GM12878 (cell line): ENCODE results near the gene SFTPB. TPM values are rescaled to one million over a fixed set of nuclear protein-coding genes. Genes with fewer than 3 reads are reported as not detected.

Experiments
- ASH2L ChIP-seq: fragments of 300-600, 200-600 bp; sonication (generic); IDR thresholded peaks from 2 replicates; pipeline ENCODE4 v1.6.1; 2017; ENCODE audit warnings: low read depth, mild to moderate bottlenecking, borderline replicate concordance
- CHD2 ChIP-seq: IDR thresholded peaks from 2 replicates; pipeline ENCODE4 v1.6.1; 2011; ENCODE audit warnings: low read depth, low read length, improper control_type of control experiment, borderline replicate concordance
- FOXM1 ChIP-seq: IDR thresholded peaks from 2 replicates; pipeline ENCODE4 v1.6.1; 2012; ENCODE audit warnings: low read depth, mild to moderate bottlenecking, inconsistent platforms, low read length, moderate library complexity
- HCFC1 ChIP-seq: fragments of 150-350 bp; IDR thresholded peaks from 2 replicates; pipeline ENCODE4 v1.6.1; 2014; ENCODE audit warnings: low read length
- IKZF1 ChIP-seq: fragments of 450-650 bp; conservative IDR thresholded peaks from 2 replicates; pipeline ENCODE4 v1.6.1; 2017; ENCODE audit warnings: antibody characterized with exemption, mild to moderate bottlenecking
- NFXL1 ChIP-seq: fragments of 450-650 bp; IDR thresholded peaks from 2 replicates; pipeline ENCODE4 v1.6.1; 2017; ENCODE audit warnings: antibody characterized with exemption, mild to moderate bottlenecking, borderline replicate concordance
- NFYA ChIP-seq: IDR thresholded peaks from 2 replicates; pipeline ENCODE4 v1.6.1; 2011; ENCODE audit warnings: low read depth, mild to moderate bottlenecking, low read length, improper control_type of control experiment, borderline replicate concordance
- NR2C1 ChIP-seq: fragments of 450-650 bp; IDR thresholded peaks from 2 replicates; pipeline ENCODE4 v1.6.1; 2017; ENCODE audit warnings: antibody characterized with exemption, mild to moderate bottlenecking, moderate library complexity
- NR2F1 ChIP-seq: fragments of 450-650 bp; conservative IDR thresholded peaks from 2 replicates; pipeline ENCODE4 v1.6.1; 2017; ENCODE audit warnings: mild to moderate bottlenecking
- POU2F2 ChIP-seq: IDR thresholded peaks from 3 replicates; pipeline ENCODE4 v1.6.1; 2011; ENCODE audit warnings: low read depth, mild to moderate bottlenecking, low read length, borderline replicate concordance
- RAD21 ChIP-seq: IDR thresholded peaks from 2 replicates; pipeline ENCODE4 v1.6.1; 2011; ENCODE audit warnings: mild to moderate bottlenecking, low read depth, low read length, moderate library complexity; ENCODE audit not compliant: insufficient read depth
- RUNX3 ChIP-seq: IDR thresholded peaks from 2 replicates; pipeline ENCODE4 v1.6.1; 2012; ENCODE audit warnings: low read length, inconsistent platforms
- TCF7 ChIP-seq: IDR thresholded peaks from 2 replicates; pipeline ENCODE4 v1.6.1; 2014; ENCODE audit warnings: antibody characterized with exemption, borderline replicate concordance
- WRNIP1 ChIP-seq: IDR thresholded peaks from 2 replicates; pipeline ENCODE4 v1.6.1; 2011; ENCODE audit warnings: low read depth, low read length, improper control_type of control experiment, borderline replicate concordance
- ZBTB33 ChIP-seq: fragments of 450-650 bp; IDR thresholded peaks from 2 replicates; pipeline ENCODE4 v1.6.1; 2017; ENCODE audit warnings: mild to moderate bottlenecking
- ZNF687 ChIP-seq: fragments of 450-650 bp; IDR thresholded peaks from 2 replicates; pipeline ENCODE4 v1.6.1; 2017; ENCODE audit warnings: mild to moderate bottlenecking, moderate library complexity
- polyA plus RNA-seq, 11 experiments: library from polyadenylated mRNA; depleted of rRNA in 4 of 11; unstranded in 6 of 11; stranded (reverse) in 5 of 11; fragments of >200 nt; fragmentation: Nextera tagmentation in 4 of 11; fragmentation: Illumina TruSeq in 1 of 11; extraction: Ambion mirVana in 4 of 11; extraction: Trizol in 1 of 11; gene quantifications; 1 replicate in 1 of 11; 2 replicates in 10 of 11; pipeline versions ENCODE4 v1.2.1 to v1.2.3, GENCODE V29; 2011 to 2016; ENCODE audit warnings: inconsistent platforms in 2 of 11, missing spikeins in 2 of 11, low read depth in 1 of 11
- total RNA-seq, 4 experiments: library from RNA; depleted of rRNA in 3 of 4; stranded (reverse); fragments of >200 nt in 3 of 4; fragmentation: Illumina TruSeq in 1 of 4; extraction: Trizol in 1 of 4; gene quantifications; 2 replicates each; pipeline versions ENCODE4 v1.2.1 to v1.2.3, GENCODE V29; 2013 to 2021
- TF ChIP-seq, protein P1 (sequence below): fragments of 150-350 bp; IDR thresholded peaks from 2 replicates; pipeline ENCODE4 v1.6.1; 2014; ENCODE audit warnings: mild to moderate bottlenecking, low read depth, low read length
- TF ChIP-seq, protein P2 (sequence below): IDR thresholded peaks from 2 replicates; pipeline ENCODE4 v1.6.1; 2011; ENCODE audit warnings: borderline replicate concordance, low read depth, mild to moderate bottlenecking, moderate library complexity, low read length; ENCODE audit not compliant: insufficient read depth, poor library complexity, severe bottlenecking
- TF ChIP-seq, protein P3 (sequence below): IDR thresholded peaks from 2 replicates; pipeline ENCODE4 v1.6.1; 2012; ENCODE audit warnings: low read depth, low read length, improper control_type of control experiment

SFTPB gene
- total and polyA plus RNA-seq, 10 of the 15 experiments (the other 5 are each of a cell fraction or from before 2014, with no cell fraction given) = 0.02 to 5.3 TPM; not detected in 8

DNA sequence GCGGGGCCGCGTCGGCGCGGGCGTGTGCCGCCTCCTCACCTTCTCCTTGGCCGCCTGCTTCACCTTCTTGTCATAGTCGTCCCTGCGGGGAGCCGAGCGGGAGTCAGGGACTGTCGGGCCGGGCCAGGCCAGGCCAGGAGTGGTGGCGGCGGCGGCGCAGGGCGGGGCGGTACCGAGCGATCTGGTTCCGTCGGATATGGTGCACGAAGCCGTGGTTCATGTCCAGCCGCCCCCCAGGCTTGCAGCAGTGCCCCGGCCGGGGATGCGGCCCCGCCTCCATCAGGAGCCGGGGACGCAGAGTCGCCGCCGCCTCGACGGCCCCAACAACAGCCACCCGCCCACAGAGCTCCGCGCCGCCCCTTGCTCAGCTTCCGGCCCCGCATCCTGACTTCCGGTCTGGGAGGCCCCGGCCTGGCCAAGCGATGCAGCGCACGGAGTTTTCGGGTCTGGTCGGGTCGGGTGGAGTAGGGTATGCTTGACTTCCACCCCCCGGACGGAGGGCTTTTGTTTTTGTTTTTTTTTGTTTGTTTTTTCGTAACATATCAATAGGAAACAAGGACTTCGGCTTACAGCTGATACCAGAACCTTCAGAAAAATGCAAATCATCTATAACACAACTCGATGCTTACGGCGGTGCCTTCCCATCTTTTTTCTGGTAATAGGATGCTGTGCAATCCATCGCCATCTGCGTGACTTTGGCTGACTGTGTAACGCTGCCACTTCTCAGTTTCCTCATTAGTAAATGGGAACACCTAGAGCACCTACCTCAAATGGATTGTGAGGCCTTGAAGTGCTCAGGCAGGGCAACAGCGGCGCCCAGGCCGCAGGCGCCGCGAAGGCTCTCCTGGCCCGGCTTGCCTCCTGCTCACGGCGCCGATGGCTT is 56.1 kb downstream of the SFTPB start, which contains the start of gene C2orf68 (continued):
- TF ChIP-seq ZBTB33 (peak; percentile 98), CHD2 (no peak), RUNX3 (no peak; the same call in 1 of the 2 replicates), WRNIP1 (no peak), NFXL1 (no peak), FOXM1 (no peak), RAD21 (no peak), HCFC1 (peak; percentile 67), NR2C1 (no peak), TCF7 (no peak), POU2F2 (no peak), IKZF1 (peak; percentile 91), ZNF687 (peak; percentile 66; the same call in 1 of the 2 replicates), NR2F1 (no peak), ASH2L (no peak), NFYA (no peak)
- TF ChIP-seq, protein P1, sequence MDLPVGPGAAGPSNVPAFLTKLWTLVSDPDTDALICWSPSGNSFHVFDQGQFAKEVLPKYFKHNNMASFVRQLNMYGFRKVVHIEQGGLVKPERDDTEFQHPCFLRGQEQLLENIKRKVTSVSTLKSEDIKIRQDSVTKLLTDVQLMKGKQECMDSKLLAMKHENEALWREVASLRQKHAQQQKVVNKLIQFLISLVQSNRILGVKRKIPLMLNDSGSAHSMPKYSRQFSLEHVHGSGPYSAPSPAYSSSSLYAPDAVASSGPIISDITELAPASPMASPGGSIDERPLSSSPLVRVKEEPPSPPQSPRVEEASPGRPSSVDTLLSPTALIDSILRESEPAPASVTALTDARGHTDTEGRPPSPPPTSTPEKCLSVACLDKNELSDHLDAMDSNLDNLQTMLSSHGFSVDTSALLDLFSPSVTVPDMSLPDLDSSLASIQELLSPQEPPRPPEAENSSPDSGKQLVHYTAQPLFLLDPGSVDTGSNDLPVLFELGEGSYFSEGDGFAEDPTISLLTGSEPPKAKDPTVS = no peak
- TF ChIP-seq, protein P2, sequence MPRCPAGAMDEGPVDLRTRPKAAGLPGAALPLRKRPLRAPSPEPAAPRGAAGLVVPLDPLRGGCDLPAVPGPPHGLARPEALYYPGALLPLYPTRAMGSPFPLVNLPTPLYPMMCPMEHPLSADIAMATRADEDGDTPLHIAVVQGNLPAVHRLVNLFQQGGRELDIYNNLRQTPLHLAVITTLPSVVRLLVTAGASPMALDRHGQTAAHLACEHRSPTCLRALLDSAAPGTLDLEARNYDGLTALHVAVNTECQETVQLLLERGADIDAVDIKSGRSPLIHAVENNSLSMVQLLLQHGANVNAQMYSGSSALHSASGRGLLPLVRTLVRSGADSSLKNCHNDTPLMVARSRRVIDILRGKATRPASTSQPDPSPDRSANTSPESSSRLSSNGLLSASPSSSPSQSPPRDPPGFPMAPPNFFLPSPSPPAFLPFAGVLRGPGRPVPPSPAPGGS = peak; percentile 28
- TF ChIP-seq, protein P3, sequence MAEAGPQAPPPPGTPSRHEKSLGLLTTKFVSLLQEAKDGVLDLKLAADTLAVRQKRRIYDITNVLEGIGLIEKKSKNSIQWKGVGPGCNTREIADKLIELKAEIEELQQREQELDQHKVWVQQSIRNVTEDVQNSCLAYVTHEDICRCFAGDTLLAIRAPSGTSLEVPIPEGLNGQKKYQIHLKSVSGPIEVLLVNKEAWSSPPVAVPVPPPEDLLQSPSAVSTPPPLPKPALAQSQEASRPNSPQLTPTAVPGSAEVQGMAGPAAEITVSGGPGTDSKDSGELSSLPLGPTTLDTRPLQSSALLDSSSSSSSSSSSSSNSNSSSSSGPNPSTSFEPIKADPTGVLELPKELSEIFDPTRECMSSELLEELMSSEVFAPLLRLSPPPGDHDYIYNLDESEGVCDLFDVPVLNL = no peak
